ENCODE measurements around the gene CCDC78.

The CCDC78 gene

DNA sequence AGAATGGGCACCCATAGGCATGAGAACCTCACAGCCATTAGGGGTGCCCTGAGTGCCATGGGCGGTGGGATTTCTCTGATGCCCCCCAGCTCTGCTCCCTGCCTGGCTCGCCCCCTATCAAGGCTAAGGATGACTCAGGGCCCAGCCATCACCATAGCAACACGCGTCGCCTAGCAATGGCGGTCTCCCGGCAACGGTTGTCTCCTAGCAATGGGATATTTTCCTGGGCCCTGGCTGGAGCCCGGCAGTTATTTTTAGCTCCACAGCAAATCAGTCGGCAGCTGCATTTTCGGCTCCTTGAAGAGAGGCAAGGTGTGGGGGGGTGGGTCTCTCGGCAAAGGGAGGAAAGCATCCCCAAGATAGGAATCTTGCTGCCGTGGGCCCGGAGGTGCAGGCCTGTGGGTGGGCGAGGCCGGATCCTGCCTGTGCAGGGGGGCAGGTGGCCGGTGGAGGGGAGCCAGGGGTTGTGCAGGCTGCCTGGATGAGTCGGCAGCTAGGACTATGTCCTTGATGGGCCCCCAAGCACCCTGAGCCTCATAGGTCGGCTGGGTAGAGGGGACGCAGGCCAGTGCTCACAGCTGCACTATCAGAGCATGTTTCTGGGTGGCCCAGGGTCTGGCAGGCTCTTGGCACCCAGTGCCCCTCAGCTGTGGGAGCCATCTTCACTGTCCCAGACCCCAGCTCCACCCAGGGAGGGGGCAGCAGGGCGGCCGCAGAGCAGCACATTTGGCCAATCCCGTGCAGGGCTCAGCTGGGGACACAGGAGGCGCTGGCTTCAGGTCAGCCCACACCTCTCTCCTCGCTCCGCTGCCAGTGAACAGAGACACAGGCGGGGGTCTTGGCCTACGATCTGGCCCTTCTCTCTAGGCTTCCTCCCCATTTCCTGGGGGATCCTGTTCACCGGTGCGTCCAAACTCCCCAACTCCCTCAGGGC lies 16.4 kb downstream of the CCDC78 start:
- peak; percentile 81 for DNase-seq

DNA sequence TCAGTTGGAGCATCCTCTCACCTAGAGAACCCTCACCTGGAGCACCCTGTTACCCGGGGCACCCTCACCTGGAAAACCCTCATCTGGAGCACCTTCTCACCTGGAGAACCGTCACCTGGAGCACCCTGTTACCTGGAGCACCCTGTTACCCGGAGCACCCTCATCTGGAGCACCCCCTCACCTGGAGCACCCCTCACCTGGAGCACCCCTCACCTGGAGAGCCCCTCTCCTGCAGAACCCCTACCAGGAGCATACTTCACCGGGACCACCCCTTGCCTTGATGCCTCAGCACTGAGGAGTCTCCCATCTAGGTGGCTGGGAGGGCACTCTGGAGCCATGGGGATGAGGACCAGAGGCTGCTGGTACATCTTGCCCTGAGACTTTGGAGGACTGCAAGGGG lies 17.3 kb downstream of the CCDC78 start:
- no peak for DNase-seq

DNA sequence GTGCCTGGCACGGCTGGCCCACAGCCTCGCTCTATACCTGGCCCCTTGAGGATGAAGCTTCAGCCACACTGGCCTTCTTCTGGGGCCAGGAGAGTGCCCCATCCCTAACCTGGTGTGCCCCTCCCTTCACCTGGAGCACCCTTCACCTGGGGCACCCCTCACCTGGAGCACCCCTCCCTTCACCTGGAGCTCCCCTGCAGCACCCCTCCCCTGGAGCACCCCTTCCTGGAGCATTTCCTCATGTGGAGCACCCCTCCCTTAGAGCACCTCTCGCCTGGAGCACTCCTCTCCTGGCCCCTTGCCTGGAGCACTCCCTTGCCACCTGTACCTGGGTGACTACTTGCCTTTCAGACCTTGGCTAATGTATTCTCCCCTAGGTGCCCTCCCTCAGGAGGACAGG lies 18.2 kb downstream of the CCDC78 start:
- DNase-seq, result no peak

DNA sequence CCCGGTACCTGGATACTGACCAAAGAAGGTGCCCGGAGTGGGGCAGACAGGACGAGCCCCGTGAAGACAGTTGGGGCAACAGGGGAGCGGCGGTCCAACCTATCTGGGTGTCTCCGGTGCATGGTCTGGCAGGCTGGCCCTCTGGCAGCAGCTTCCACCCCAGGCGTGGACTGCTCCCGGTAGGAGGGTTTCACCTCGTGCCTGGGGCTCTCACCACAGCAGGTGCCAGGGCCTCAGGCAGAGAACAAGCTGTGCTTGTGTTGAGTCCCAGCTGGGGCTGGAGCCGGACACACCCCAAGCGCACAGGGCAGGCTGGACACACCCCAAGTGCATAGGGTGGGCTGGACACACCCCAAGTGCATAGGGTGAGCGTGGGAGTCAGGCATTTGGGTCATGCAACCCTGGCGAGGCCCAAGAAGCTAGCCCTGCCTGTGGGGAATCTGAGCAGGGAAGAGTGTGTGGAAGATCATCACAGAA lies 19.1 kb downstream of the CCDC78 start:
- DNase-seq, result no peak

DNA sequence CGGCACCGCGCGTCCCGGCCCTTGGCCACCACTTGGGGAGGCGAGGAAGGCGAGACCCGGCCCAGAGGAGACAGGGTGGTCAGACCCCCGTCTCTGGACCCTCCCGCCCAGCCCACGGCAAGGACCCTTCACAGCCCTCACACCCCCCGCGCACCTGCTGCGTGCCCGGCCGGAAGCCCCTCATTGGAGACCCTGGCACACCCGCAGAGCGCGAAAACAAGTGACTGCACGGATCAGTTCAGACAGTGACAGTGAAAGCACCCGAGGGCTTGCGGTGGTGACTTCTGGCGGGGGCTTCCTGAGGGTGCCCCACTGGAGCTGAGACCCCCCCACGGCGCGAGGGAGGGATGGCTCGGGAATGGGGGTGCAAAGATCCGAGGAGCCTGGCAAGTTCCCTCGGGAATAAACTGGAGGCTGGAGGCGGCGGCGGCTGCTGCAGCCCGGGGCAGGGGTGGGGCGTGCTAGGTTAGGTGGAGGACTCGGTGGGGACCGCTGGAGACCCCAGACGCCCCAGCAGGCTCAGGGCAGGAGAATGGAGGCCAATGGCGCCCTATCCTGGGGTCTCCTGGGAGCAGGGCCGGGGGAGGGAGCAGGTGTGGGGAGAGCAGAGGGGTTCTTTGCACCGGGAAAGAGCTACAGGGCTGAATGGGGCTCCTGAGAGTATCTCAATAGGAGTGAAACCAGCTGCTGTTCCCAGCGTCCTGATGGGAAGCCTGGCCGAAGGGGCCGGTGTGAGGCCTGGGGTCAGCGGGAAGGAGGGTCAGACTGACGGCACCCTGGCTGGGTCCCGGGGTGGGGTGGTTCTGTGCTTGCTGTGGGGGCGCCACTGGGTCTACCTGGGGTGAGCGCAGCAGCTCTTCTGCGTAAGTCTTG lies 19.8 kb downstream of the CCDC78 start:
- peak; percentile 62 for DNase-seq

DNA sequence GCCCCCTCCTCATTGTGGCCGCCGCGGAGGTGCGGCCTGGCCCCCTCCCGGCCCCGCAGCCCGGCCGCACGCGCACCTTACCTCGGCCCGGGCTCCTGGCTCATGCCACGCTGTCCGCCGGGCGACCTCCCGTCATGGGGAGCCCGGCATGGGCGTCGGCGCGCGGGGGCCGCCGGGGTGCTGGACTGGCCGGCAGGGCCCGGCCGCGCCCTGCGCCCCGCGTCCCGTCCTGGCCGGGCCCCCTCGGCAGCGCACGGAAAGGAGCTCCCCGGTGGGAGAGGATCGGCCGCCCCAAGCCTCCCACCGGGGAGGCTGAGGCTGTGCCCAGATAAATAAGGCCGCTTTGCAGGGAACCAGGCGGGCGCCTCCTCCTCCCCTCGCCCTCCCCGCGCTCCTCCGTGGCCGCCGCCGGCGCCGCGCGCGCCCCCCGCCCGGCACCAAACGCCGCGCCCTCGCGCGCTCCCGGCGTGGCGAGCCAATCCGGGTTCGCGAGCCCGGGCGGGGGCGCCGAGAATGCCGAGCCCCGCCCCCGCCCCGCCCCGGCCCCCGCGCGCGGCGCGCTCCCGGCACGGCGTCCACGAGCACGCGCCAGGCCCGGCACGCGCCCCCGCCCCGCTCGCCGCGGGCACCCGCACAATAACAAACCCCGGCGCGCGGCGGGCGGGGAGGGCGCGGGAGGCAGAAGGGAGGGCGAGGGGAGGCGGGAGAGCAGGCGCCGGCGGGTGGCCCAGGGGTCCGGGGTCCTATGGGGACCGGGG lies 20.6 kb downstream of the CCDC78 start, which contains the start of gene FBXL16:
FBXL16 (minus strand) TSS at position 371 of the 758 bp plus-strand sequence. CDS start 8,396 bp downstream, outside the sequence.
- peak; percentile 65 for DNase-seq

DNA sequence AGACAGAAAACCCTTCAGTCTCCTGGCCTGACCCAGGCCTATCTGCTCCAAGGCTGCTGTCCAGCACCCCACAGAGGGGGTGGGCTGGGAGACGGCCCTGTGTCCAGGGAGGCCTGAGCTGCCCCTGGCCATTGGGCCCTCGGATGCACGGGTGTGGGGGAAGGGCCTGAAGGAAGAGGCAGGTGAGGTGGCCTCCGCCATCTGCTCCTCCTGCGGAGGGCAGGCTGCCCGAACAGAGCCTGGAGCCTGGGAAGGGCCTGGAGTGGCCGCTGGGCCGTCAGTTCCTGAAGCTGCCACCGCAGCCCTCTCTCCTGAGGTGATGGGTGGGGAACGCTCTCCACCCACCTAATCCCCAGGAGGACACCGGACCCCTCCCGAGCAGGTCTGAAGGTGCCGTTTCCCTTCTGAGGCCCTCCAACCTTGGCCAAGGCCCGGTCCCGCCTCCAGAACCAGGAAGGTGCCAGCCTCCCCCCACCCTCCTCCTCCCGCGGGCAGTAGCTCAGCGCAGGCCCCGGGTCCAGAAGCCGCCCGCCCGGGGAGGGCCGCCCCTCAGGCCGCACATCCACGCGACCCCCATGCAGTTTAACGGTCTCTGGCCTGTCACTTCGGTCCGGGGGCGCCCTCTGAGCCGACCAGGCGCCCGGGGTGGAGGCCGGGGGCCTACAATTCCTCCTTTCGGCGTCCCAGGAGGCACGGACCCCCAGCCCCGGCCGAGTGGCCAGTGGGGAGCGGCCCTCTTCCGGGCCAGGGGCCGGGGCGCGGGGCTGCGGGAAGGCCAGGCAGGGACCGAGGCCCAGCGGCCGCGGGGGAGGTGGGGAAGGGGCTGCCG lies 21.5 kb downstream of the CCDC78 start:
- DNase-seq, result no peak

DNA sequence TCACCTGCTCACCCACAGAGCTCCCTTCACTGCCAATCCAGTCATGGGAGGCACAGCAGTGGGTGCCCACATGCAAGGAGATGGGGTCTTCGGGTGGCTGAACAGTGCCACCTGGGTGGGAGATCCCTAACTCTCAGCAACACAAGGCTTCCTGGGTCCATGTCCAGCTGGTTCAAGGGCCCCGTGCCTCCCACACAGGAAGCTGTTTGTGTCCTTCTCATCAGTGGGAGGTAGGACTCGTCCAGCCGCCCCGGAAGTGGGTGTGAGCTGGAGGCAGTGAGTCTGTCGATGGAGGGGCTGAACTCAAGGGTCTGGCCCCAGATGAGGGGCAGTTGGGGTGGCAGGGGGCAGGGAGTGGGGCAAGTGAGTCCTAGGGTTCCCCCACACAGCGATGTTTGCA lies 22.2 kb downstream of the CCDC78 start:
- DNase-seq, result no peak

DNA sequence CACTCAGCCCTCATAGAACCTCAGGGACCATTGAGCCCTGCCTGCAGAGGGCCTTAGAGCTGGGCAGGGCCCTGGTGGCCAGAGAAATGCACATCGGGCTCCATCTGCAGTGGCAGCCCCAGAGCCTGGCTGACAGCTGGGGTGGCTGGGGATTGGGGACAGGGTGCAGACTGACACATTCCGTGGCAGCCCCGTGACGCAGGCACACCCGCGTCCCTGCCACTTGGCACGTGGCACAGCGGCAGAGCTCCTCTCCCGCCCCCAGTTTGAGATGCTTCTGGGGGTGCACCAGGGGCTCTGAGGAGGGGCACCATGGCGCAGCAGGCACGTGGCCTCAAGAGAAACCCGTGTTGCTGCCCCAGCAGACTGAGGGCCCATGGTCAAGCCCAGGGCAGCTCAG lies 22.8 kb downstream of the CCDC78 start:
- no peak for DNase-seq

DNA sequence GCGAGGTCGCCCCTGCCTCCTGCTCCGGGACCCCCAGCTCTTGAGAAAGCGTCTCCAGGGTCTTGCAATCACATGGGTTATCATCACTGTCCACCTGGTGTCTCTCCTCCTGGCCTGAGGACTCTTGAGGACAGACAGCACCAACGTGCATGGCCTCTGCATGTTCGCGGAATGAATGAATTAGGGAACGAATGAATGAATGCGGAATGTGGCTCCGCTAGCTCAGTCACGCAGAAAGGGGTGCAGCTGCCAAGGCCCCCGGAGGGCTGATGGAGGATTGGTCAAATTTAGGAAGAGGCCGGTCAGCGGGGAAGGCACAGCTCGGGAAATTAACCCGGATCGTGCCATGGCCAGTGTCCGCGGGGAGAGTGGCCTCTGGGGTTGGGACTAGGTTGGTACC lies 23.9 kb downstream of the CCDC78 start:
- no peak for DNase-seq

DNA sequence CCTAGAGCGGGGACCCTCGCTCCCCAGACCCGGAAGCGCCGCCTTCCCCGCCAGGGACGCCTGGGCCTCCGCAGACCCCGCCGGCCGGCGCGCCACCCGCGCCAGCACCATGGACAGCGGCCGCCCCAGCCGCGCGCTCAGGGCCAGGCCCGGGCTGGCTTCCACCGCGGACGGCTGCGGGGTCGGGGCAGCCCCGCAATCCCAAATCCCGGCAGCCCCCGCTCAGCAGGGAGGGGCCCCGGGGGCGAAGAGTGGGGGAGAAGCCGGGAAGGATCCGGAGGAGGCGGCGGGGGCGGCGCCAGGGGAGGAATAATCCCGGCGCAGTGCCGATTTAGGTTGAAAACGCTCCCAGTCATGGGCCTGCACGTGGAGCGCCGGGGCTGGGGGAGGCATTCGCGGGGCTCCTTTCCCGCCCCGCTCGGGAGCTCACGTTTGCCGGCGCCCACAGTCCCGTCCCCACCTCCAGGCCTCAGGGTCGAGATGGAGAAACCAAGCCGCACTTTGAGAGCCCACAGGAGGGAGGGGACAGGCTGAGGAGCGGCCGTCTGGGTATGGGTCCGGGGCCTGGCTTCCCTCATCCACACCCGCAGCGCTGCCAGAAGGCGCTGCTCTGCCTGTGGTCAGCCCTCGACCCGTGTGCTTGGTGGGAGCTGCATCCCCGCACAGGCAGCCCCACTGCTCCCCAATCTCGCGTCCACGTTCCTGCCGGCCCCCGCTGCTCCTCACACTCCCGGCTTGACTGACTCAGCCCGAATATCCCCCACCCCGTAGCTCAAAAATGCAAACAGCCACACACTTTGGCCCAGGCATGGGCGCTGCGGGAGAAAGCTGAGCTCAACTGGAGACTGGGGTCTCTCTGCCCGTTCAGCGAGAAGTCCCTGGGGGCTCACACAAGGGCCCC lies 25.3 kb downstream of the CCDC78 start:
- DNase-seq, result no peak

DNA sequence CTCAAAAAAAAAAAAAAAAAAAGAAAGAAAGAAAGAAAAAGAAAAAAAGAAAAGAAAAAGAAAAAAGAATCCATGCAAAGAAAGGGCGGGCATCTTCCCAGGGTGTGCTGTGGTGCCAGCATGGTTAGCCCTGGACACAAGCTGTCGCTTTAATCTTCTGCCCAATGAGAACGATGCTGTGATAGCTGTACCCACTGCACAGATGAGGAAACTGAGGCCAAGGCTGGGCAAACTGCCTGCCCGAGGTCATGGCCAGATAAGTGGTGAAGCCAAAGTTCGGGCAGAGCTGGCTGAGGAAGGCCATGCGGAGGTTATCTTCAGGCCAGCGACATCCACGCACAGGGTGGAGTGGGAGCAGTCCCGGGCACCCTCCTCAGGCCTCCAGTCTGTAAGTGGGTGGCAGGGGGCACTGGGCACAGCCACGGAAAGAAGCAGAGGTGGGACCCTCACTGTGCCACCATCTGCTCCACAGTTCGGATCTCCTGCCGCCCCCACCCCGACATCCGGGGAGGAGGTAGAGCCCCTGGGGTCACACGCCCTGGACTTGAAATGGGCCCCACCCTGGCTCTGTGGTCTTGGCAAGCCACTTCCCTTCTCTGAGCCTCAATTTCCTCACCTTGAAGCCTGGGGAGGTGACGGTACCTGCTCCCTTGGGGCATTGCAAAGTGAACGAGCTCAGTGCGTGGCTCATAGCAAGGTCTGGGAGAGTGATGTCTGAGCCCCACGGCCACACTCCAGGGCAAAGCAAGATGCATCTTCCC lies 27.2 kb downstream of the CCDC78 start:
- no peak for DNase-seq

DNA sequence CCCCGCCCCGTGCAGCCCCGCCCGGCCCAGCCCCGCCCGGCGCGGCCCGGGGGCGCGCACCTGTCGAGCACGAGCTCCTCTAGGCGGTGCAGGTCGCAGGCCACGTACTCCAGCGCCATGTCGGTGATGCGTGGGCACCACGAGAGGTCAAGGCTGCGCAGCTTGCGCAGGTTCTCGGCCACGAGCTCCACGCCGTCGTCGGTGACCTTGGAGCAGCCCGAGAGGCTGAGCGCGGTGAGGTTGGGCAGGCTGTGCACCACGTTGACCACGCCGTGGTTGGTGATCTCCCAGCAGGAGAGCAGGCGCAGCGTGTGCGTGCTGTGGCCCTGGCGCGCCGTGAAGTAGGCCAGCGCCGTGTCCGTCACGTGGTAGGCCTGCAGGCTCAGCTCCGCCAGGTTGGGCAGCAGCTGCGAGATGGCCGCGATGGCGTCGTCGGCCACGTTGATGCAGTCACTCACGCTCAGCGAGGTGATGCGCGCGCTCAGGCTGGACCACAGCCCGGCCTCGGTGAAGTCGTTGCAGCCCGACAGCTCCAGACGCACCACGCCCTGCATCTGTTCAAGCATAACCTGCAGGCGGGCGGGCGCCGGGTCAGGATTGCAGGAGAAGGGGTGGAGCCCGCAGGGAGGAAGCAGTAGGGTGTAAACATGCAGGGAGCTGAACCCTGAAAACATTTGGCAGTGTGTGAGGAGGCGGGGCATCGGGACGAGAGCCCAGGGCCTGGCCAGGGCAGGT lies 30.7 kb downstream of the CCDC78 start:
- peak; percentile 79 for DNase-seq

DNA sequence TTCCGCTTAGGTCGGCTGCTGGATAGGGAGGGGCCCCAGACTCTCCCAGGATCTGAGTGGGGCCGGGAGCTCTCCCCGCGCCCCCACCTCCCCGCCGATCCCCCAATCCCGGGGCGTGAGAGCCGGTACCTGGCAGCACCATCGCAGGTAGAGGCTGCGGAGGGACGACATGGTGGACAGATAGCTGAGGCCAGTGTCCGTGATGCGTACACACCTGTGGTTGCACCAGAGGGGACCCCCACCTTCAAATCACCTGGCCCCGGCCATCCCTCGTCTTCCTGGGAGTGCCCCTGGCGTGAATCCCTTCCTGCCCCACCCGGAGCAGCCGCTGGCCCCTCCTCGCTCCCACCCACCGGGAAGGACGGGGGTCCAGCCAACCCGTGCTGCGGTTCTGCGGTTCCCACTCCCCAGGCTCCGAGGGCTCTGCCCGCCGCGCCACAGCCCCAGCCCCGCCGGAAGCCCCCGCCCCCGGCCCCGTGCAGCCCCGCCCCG lies 31.3 kb downstream of the CCDC78 start:
- no peak for DNase-seq

DNA sequence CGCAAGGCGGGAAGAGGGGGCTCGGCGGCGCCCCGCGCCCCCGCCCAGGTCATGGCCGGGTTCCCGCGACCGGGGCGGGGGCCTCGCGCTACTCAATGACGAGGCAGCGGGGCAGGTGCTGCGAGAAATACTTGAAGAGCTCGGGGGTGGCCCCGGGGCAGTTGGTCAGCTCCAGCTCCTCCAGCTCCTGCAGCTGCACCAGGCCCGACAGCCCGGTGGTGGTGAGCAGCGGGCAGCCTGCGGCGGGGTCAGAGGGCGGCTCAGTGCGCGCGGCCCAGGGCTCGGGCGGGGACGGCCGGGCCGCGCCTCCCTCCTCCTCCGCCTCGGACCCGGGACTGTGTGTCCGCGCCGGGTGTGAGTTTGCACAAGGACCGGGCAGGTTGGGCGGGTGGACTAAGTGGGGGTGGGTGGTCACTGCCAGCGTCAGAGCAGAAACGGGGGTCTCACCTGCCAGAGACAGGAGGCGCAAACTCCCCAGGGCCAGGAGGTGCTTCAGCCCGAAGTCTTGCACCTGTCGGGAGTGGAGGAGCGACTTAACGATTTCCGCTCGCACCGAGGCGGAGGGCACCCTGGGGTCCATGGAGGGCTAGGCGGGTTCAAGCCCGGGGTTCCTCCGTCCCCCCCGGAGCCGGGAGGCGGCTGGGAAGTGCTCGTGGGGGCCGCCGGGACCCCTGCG lies 31.9 kb downstream of the CCDC78 start:
- DNase-seq, result no peak

DNA sequence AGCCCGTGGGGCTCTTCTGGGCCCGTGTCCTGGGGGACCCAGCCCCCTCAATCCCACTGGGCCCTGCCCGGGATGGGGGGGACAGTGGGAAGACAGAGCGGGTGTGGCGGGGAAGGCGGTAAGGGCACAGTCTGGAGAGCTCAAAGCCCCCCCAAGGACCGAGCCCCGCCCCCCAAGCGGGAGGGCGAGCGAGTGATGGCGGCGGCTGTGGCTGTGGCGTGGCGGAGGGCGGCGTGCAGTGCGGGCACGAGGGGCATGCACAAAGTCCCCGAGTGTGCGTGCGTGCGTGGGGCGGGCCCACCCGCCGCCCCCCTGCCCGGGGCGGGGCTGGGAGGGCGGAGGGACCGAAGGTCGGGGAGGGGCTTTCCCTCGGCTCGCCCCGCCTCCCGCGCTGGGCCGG lies 32.5 kb downstream of the CCDC78 start:
- DNase-seq, result no peak

DNA sequence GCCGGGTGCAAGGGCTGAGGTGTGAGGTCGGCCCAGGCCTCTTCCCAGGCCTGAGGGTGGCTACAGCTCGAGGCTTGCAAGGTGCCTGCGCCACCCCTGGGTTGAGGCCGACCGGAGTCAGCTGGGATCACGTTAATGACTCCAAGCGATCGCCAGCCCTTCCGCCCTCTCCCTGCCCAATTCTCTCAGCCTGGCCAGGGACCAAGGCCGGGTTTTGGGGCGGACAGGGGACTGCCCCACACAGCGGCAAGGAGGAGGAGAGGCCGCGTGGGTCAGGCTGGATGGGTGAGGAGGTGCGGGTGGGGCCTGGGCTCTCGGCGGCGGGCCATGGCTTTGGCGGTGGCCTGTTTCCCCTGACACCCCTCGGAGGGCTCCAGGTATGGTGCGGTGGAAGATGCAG lies 32.9 kb downstream of the CCDC78 start:
- no peak for DNase-seq

DNA sequence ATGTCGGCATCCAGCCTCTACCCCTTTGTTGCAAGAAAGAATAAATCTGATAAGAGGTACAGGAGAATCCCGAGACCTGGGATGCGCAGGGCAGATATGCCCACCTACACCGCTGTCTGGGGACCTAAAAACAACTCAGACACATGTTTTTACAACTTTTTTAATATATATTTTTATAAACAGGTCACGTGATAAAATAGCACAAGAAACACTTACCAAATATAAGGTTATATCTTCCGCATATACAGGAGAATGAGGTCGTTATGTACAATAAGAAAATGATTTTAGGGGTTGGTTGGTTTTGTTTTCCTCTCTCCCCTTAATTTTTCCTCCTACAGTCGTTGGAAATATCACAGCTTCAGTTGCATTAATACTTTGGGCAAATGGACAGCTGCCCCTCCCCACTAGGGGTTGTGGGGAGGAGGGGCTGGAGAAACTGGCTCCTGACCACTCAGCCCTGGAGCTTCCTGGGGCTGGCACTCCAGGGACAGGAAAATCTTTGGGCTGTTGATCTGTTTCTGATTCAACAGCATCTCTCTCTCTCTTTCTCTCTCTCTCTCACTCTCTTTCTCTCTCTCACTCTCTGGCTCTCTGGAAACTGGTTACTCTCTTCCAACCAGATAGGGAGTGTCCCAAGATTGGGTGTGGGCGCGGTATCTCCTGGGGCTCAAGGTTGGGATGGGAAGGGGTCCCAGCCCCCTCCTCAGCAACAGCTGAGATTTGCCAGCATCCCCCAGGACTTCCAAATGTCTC lies 33.7 kb downstream of the CCDC78 start:
- DNase-seq, result no peak
